GM18511 (cell line): Measurements from ENCODE around the gene CYP21A2.
"Not testable (repeated sequence)": the region's sequence is repeated elsewhere in the genome, so short reads cannot be mapped to it uniquely, and the experiment has no call there.

ENCODE experiments used
- ATAC-seq: cut with Tn5 transposase; IDR thresholded peaks from one replicate; pipeline ENCODE4 v1.9.1; 2021; ENCODE audit warnings: mild to moderate bottlenecking, moderate library complexity; ENCODE audit not compliant: unreplicated experiment

Gene CYP21A2

DNA sequence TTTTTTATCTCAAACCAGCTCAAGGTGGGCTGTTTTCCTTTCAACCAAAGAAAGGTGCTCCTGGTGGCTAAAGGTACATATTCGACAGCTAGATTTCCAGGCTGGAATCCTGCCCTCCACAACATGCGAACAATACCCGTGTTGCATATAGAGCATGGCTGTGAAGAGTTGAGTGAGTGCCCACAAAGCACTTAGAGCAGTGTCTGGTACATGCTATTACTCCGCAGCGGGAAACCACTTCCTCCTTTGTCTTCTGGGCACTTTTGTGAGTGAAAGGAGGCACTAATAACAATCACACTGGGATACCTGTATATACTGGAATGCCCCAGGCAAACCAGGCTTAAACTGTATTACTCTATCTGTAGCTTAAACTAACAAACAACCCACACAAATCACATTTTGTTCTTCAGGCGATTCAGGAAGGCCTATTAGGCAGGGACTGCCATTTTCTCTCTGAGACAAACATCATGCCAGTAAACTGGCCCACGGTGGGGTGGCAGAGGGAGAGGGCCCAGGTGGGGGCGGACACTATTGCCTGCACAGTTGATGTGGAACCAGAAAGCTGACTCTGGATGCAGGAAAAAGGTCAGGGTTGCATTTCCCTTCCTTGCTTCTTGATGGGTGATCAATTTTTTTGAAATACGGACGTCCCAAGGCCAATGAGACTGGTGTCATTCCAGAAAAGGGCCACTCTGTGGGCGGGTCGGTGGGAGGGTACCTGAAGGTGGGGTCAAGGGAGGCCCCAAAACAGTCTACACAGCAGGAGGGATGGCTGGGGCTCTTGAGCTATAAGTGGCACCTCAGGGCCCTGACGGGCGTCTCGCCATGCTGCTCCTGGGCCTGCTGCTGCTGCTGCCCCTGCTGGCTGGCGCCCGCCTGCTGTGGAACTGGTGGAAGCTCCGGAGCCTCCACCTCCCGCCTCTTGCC is at the start of gene CYP21A2:
Gene CYP21A2, plus strand, starts transcription at position 818 of the 927 bp plus-strand sequence. Its CDS starts 8 bp downstream, at position 826.
- ATAC-seq = not testable (repeated sequence)

DNA sequence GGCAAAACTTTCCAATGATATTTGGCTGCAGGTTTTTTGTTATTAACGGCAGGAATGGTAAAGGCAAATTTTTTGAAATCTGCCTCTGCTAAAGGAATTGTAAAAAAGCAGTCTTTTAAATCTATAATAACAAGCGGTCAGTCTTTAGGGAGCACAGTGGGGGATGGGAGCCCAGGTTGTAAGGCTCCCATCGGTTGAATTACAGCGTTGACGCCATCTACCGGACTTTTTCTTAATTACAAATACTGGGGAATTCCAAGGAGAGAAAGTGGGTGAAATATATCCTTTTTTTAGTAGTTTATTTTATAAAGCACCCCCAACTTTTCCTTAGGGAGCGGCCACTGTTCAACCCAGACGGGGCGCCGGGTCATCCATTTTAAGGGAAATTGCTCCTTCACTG is 48.9 kb upstream of the CYP21A2 start:
- not testable (repeated sequence) for ATAC-seq

DNA sequence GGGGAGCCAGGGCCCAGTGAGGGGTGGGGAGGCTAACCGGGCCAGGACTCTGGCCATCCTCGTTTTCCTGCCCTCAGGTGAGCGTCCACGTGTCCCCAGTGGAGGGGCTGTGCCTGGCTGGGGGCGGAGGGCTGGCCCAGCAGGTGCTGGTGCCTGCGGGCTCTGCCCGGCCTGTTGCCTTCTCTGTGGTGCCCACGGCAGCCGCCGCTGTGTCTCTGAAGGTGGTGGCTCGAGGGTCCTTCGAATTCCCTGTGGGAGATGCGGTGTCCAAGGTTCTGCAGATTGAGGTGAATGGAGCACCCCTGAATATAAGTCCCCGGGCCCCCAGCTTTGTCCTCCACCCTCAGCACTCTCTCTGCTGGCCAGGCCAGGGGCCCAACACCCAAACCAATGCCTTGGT is 43.8 kb upstream of the CYP21A2 start:
- not testable (repeated sequence) for ATAC-seq

DNA sequence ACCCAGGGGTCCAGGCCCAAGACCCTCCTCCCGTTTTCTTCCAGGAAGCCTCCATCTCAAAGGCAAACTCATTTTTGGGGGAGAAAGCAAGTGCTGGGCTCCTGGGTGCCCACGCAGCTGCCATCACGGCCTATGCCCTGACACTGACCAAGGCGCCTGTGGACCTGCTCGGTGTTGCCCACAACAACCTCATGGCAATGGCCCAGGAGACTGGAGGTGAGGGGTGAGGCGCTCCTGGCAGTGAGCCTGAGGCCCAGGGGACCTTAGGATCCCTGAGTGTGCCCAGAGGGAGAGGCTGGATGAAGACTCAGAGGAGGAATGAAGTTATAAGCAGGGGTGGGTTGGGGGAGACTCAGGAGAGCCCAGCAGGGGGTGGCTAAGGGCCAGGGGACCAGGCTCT is 41.8 kb upstream of the CYP21A2 start:
- not testable (repeated sequence) for ATAC-seq

DNA sequence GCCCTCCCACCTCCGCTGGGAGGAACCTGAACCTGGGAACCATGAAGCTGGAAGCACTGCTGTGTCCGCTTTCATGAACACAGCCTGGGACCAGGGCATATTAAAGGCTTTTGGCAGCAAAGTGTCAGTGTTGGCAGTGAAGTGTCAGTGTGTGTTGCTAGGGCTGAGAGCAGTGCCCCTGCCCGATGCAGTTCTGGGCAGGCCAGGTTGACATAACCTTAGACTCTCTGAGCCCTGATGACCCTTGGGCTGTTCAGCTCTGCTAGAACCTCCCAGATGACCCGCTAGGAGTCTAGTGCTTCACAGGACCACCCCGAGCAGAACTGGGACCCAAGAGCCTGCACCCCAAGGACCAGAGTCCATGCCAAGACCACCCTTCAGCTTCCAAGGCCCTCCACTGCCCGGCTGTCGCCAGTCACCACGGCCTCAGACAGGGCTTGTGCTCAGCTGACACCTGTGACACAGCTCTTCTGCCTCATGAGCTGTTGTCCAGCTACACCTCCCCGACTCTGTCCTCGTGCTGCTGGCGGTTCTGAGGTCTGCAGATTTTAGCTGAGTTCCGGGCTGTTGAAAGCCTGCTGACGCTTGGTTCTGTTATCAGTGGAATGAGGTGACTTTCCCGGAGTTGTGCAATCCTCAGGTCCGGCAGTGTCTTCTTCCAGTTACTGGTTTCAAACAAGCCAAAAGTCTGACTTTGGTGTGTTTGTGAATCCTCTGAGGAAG is 35.5 kb upstream of the CYP21A2 start:
- ATAC-seq = not testable (repeated sequence)

DNA sequence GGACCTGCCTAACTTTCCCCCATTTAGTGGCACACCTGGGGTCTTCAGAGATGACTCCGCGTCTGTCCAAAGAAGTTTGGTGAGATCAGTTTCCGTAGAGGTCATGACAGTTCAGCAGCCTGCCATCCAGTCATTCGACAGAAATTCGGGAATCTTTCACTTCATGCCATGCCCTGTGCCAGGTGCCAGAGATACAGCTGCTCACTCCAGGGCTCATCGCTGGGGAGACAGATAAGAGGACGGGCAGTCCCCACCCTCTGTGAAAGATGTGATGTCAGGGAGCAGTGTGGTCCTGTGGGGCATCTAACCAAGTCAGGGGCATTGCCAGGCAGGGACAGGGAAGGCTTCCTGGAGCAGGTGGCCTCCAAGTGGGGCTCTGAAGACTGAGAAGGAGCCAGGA is 34.9 kb upstream of the CYP21A2 start:
- not testable (repeated sequence) for ATAC-seq

DNA sequence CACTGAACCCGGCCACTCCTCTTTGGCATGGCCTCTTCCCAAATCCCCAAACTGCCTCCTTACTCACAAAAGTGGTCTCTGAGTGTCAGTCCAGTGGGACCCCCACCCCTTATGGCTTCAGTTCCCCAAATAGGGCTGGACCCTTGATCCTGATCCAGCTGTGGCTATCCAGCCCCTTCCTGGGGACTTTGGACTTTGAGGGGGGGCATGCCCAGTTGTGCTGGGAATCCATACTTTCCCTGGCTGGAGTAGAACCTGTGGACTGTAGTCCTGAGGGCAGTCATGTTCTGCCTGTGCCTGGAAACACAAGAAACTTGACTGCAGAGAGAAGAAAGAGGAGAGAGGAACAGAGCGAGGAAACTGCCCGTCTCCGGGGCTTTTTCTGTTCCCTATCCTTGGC is 33.8 kb upstream of the CYP21A2 start:
- not testable (repeated sequence) for ATAC-seq

DNA sequence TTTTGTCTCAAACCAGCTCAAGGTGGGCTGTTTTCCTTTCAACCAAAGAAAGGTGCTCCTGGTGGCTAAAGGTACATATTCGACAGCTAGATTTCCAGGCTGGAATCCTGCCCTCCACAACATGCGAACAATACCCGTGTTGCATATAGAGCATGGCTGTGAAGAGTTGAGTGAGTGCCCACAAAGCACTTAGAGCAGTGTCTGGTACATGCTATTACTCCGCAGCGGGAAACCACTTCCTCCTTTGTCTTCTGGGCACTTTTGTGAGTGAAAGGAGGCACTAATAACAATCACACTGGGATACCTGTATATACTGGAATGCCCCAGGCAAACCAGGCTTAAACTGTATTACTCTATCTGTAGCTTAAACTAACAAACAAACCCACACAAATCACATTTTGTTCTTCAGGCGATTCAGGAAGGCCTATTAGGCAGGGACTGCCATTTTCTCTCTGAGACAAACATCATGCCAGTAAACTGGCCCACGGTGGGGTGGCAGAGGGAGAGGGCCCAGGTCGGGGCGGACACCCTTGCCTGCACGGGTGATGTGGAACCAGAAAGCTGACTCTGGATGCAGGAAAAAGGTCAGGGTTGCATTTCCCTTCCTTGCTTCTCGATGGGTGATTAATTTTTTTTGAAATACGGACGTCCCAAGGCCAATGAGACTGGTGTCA is 33.2 kb upstream of the CYP21A2 start:
- not testable (repeated sequence) for ATAC-seq

DNA sequence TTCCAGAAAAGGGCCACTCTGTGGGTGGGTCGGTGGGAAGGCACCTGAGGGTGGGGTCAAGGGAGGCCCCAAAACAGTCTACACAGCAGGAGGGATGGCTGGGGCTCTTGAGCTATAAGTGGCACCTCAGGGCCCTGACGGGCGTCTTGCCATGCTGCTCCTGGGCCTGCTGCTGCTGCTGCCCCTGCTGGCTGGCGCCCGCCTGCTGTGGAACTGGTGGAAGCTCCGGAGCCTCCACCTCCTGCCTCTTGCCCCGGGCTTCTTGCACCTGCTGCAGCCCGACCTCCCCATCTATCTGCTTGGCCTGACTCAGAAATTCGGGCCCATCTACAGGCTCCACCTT is 32.7 kb upstream of the CYP21A2 start:
- ATAC-seq = not testable (repeated sequence)

DNA sequence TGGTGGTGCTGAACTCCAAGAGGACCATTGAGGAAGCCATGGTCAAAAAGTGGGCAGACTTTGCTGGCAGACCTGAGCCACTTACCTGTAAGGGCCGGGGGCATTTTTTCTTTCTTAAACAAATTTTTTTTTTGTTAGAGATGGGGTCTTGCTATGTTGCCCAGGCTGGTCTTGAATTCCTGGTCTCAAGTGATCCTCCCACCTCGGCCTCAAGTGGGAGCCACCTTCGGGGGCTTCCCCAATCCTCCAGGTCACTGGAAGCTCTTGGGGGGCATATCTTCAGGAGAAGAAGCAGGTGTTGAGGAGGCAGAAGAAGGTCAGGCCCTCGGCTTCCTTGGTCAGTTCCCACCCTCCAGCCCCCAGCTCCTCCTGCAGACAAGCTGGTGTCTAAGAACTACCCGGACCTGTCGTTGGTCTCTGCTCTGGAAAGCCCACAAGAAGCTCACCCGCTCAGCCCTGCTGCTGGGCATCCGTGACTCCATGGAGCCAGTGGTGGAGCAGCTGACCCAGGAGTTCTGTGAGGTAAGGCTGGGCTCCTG is 32.2 kb upstream of the CYP21A2 start:
- not testable (repeated sequence) for ATAC-seq

DNA sequence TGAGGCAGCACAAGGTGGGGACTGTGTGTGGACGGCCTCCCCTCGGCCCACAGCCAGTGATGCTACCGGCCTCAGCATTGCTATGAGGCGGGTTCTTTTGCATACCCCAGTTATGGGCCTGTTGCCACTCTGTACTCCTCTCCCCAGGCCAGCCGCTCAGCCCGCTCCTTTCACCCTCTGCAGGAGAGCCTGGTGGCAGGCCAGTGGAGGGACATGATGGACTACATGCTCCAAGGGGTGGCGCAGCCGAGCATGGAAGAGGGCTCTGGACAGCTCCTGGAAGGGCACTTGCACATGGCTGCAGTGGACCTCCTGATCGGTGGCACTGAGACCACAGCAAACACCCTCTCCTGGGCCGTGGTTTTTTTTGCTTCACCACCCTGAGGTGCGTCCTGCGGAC is 31.1 kb upstream of the CYP21A2 start:
- ATAC-seq = not testable (repeated sequence)

DNA sequence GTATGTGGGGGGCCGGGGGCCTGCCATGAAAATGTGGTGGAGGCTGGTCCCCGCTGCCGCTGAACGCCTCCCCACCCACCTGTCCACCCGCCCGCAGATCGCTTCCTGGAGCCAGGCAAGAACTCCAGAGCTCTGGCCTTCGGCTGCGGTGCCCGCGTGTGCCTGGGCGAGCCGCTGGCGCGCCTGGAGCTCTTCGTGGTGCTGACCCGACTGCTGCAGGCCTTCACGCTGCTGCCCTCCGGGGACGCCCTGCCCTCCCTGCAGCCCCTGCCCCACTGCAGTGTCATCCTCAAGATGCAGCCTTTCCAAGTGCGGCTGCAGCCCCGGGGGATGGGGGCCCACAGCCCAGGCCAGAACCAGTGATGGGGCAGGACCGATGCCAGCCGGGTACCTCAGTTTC is 30.2 kb upstream of the CYP21A2 start:
- not testable (repeated sequence) for ATAC-seq

DNA sequence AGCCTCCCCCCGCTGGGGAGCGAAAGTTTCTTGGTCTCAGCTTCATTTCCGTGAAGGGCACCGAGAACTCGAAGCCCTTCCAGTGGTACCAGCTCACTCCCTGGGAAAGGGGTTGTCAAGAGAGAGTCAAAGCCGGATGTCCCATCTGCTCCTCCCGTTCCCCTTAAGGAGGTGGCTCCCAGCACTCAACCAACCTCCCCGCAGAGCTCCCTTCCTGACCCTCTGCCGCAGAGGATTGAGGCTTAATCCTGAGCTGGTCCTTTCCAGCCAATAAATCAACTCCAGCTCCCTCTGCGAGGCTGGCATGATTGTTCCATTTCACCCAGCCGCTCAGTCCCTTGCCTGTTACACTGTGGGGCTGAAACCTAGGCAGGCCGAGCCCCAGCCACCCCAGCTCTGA is 29.6 kb upstream of the CYP21A2 start:
- not testable (repeated sequence) for ATAC-seq

DNA sequence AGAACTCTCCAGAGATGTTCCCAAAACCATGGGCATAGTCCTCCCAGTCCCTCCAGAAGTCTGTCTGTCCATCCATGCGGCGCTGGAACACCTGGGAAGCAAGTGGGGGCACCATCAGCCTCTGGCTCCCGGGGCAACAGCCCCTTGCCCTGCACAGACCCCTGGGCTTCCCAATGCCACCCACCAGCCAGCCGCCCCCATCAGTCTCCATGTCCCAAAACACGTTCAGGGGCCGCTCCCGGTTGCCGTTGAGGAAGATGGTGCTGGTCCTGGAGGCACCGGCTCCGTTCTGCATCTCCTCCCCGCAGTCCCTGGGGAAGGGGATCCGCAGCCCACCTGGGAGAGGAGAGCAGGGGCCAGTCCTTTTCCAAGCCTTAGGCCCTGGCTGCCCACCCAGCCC is 28.7 kb upstream of the CYP21A2 start:
- not testable (repeated sequence) for ATAC-seq

DNA sequence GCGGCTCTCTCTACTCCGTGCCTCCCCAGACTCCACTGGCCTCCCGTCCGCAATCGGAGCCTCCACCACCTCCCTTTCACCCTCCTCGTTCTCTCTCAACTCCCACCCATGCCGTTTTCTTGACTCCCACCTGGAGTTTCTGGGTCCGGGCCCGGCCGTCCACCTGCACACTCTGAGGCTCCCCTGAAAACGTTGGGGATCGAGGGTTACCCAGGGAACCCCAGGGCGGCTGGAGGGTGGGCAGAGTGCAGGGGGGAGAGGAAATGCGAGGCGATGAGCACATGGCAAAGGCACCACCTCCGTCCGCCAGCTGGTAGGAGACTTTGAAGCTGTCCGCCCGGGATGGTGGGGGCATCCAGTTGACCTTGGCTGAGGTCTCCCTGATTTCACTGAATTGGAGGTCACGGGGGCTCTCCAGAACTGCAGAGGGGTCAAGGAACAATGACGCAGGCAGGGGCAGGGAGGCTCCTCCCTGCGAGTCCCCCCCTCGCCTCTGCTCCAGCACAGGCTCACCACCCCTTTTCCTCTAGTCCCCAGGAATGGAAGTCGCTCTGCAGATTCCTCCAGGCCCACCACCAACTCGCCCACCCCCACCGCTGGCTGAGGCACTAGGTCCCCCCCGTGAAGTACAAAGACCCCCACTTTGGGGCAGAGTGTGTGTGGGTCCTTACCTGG is 27.2 kb upstream of the CYP21A2 start:
- not testable (repeated sequence) for ATAC-seq

DNA sequence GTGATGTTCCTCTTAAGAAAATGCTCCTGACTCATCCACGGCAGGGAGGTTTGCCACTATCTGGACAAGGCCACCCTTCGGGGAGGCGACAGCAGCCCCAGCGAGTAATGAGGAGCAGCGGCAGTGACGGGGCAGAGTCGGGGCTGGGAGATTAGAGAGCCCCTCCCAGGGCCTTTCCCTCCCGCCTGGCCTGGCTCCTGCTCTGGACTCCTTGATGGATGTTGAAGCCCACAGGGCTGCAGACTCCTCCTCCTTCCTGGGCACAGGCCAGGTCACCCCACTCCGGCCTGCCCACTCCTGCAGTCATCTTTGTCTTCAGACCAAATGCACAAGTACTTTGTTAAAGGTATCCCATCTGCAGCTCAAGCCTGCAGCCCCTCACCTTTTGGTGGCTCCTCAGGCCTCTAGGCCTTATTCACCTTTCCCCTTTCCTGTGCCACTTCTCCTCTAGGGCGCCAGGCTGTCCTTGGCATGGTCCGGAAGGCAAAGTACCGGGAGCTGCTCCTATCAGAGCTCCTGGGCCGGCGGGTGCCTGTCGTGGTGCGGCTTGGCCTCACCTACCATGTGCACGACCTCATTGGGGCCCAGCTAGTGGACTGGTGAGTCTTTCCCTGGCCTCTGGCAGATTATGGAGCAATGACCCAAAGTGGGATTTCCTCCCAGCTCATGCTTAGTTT is 25.1 kb upstream of the CYP21A2 start:
- ATAC-seq = not testable (repeated sequence)

DNA sequence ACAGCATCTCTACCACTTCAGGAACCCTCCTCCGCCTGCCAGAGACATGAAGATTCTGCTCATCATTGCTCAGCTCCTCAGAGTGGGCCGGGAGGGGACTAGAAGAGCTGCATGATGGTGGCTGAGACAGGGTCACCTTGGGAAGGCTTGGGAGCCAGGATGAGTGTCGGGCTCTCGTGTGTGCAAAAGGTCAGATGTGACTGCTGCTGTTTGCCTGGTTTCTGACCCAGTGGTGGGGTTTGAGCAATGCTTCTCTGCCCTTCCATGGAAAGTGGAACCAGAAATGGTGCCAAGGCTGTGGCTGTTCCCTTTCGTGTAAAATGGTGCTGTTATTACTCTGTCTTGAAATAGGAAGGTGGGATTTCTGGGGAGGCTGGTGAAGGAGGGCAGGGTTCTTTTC is 24.5 kb upstream of the CYP21A2 start:
- ATAC-seq = not testable (repeated sequence)

DNA sequence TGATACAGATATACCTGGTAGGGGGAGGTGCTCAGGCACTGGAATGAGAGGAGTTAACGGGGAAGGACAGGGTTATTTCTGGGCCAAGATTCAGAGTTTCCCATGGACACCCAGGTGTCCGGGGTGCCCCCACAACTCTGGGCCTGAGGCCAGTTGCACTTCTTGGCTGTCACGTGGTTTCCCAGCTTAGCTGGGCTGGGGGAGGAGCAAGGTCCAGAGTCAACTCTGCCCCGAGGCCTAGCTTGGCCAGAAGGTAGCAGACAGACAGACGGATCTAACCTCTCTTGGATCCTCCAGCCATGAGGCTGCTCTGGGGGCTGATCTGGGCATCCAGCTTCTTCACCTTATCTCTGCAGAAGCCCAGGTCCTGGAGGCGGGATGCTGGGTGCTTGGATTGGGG is 23.7 kb upstream of the CYP21A2 start, which contains the start of gene C4B:
Gene C4B, plus strand, starts transcription at position 249 of the 400 bp plus-strand sequence. Its CDS starts 51 bp downstream, at position 300.
- ATAC-seq = not testable (repeated sequence)

DNA sequence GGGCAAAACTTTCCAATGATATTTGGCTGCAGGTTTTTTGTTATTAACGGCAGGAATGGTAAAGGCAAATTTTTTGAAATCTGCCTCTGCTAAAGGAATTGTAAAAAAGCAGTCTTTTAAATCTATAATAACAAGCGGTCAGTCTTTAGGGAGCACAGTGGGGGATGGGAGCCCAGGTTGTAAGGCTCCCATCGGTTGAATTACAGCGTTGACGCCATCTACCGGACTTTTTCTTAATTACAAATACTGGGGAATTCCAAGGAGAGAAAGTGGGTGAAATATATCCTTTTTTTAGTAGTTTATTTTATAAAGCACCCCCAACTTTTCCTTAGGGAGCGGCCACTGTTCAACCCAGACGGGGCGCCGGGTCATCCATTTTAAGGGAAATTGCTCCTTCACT is 16.1 kb upstream of the CYP21A2 start:
- not testable (repeated sequence) for ATAC-seq

DNA sequence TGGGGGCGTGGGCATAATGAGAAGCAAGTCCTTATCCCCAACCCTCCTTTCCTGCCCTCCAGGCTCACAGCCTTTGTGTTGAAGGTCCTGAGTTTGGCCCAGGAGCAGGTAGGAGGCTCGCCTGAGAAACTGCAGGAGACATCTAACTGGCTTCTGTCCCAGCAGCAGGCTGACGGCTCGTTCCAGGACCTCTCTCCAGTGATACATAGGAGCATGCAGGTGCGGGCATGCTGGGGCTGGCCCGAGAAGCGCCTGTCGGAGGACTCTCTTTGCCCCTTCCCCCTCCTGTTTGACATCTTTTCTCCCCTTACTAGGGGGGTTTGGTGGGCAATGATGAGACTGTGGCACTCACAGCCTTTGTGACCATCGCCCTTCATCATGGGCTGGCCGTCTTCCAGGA is 9.6 kb upstream of the CYP21A2 start:
- ATAC-seq = not testable (repeated sequence)
